GM21786 (cell line): ENCODE measurements around the gene ZNF736.
"Not testable (repeated sequence)": the region's sequence is repeated elsewhere in the genome, so short reads cannot be mapped to it uniquely, and the experiment has no call there.

Source experiments
- ATAC-seq: cut with Tn5 transposase; IDR thresholded peaks from one replicate; pipeline ENCODE4 v1.9.1; 2021; ENCODE audit not compliant: unreplicated experiment

The ZNF736 gene

GRCh38 chr7:64313740-64314491 lies at the start of gene ZNF736:
Gene ZNF736, plus strand, starts transcription at chr7:64313961. Its CDS starts 190 bp downstream, at chr7:64314151.
- ATAC-seq = peak; percentile 100

GRCh38 chr7:64266341-64266919 lies 47.3 kb upstream of the ZNF736 start:
- ATAC-seq = no peak

- no peak for ATAC-seq
Measured at GRCh38 chr7:64277630-64278029, 36.1 kb upstream of the ZNF736 start.

GRCh38 chr7:64294701-64295420 lies 18.9 kb upstream of the ZNF736 start:
- ATAC-seq = no peak

- not testable (repeated sequence) for ATAC-seq
Measured at GRCh38 chr7:64297418-64297817, 16.3 kb upstream of the ZNF736 start.

GRCh38 chr7:64300641-64301405 lies 12.9 kb upstream of the ZNF736 start:
- ATAC-seq = no peak

GRCh38 chr7:64307254-64308015 lies 6.3 kb upstream of the ZNF736 start:
- peak; percentile 97 for ATAC-seq

- no peak for ATAC-seq
Measured at GRCh38 chr7:64308016-64308270, 5.8 kb upstream of the ZNF736 start.

GRCh38 chr7:64310426-64310825 lies 3.3 kb upstream of the ZNF736 start:
- ATAC-seq = no peak

- ATAC-seq = no peak
Measured at GRCh38 chr7:64312826-64313225, 935 bp upstream of the ZNF736 start.

GRCh38 chr7:64314566-64314965 lies 805 bp downstream of the ZNF736 start:
- no peak for ATAC-seq

GRCh38 chr7:64316031-64316742 lies 2.4 kb downstream of the ZNF736 start:
- ATAC-seq = not testable (repeated sequence)

- ATAC-seq = peak; percentile 59
Measured at GRCh38 chr7:64320547-64321513, 7.1 kb downstream of the ZNF736 start.

- ATAC-seq = not testable (repeated sequence)
Measured at GRCh38 chr7:64324166-64324565, 10.4 kb downstream of the ZNF736 start.

- not testable (repeated sequence) for ATAC-seq
Measured at GRCh38 chr7:64348713-64349210, 35.0 kb downstream of the ZNF736 start.

- ATAC-seq = no peak
Measured at GRCh38 chr7:64359543-64359942, 45.8 kb downstream of the ZNF736 start.

GRCh38 chr7:64371116-64371515 lies 57.4 kb downstream of the ZNF736 start:
- no peak for ATAC-seq

- no peak for ATAC-seq
Measured at GRCh38 chr7:64373017-64373416, 59.3 kb downstream of the ZNF736 start.

GRCh38 chr7:64400401-64400800 lies 86.6 kb downstream of the ZNF736 start:
- no peak for ATAC-seq
